Activated T-helper 1 cell treated with Interleukin-2 at 50 U/mL for 16 hours (primary cell): ENCODE results near the gene ZNF511.
A peak's percentile ranks its signal among the peaks of the same experiment; 100 is the strongest.

Source experiments
- DNase-seq: peaks from one replicate; pipeline ENCODE4 v3.0.0-alpha.2; 2020; ENCODE audit warnings: low read depth

The ZNF511 gene

DNA sequence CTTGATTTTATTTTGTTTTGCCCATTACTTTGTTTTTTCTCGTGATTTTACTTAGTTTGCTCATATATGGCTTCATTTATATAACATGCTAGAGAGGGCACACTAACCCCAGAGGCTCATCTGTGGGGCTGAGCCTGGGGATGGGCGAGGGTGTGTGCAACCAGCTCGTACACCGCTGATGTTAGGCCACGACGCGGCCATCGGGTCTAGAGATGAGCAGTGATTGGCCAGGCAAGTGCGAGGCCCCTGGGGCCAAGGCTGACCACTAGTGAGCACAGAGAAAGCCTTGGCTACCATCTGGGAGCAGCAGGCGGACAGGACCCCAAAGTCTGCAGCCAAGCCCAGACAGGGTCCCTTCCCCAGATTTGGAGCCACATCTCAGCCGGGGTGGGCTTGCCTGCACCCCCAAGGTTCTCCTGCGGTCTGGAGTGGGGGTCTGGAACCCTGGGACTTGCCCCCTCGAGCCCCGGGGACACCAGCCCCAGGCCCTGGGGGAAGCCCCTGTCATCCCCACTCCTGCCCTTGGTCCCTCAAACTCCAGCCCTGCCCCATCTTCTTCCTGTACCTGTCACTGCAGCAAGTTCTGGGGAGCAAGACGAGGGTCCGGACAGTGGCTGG lies 45.4 kb downstream of the ZNF511 start:
- no peak for DNase-seq

GRCh38 chr10:133354672-133355240 lies 46.0 kb downstream of the ZNF511 start:
- DNase-seq = no peak

- DNase-seq = no peak
Observed at GRCh38 chr10:133355266-133355665, 46.6 kb downstream of the ZNF511 start.

GRCh38 chr10:133355991-133356390 lies 47.3 kb downstream of the ZNF511 start:
- no peak for DNase-seq

- DNase-seq = no peak
Observed at GRCh38 chr10:133356549-133357284, 48.0 kb downstream of the ZNF511 start.

DNA sequence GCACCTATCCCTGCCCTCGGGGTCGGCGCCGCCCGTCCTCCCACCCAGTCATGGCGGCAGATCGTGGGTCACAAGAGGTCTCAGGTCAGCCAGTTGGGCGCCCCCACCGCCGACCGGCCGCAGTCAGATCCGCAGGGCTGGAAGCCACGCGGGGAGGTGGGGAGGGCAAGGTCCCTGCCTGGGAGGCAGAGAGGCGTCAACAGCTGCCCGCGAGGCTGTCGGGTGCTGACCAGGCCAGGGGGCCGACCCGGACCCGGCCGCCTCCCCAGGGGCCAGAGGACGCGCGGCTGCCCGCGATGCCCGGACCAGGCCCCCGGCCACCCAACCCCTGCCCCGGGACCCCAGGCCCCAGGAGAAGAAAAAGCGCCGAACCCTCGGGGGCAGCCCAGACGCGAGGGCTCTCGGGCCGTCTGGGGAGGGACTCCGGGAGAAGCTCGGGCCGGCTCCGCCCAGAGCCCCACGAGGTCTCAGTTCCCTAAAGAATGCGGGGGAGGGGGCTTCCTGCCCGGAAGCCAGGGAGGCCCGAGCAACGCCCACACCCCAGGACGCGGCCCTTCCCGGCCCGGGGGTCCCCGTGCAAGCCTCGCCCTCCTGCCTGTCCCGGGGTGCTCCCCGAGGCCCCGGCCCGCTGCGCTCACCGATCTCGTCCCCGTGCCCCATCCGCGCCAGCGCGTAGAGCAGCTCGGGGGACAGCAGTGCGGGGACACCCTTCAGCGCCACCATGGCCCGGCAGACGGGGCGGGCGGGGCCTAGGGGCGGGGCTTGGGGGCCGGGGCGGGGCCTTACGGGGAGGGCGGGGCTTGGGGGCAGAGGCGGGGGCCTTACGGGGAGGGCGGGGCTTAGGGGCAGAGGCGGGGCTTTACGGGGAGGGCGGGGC lies 48.8 kb downstream of the ZNF511 start, which contains the start of gene FUOM:
FUOM (minus strand) TSS at position 735 of the 877 bp plus-strand sequence; CDS start at position 723, 12 bp downstream.
- DNase-seq = peak; percentile 55

DNA sequence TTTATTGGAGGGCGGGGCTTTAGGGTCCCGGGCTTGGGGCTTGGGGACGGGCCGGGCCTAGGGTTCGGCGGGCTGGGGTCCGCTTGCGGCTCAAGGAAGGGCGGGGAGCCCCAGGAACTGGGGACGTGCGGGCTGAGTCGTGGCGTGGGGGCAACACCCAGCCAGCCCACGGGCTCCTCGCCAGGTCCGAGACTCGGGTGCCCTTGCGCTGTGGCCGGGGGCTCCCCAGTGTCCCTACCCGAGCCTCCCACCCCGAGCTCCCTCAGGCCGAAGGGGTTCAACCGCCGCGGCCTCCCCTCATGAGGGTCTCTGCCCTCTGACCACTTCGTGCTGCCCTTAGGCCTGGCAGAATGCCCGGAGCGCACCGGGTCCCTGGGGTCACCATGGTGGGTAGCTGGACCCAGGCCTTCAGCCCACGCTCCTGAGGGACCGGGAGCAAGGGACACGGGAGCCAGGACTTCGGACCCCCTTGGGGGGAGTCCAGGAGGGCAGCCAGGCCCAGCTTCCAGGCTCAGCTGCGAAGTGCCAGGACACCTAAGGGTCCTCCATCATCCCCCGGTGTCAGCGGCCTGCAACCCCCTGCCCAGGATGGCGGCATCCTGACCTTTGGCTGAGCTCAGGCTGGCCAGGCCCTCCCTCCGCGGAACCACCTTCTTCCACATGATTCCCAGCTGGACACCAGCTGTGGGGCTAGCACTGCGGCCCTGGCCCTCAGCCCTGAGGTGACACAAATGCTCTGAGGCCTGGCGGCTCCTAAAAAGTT lies 49.6 kb downstream of the ZNF511 start:
- no peak for DNase-seq

- no peak for DNase-seq
Observed at GRCh38 chr10:133358925-133359310, 50.2 kb downstream of the ZNF511 start.

GRCh38 chr10:133359554-133359971 lies 50.8 kb downstream of the ZNF511 start:
- DNase-seq = no peak

DNA sequence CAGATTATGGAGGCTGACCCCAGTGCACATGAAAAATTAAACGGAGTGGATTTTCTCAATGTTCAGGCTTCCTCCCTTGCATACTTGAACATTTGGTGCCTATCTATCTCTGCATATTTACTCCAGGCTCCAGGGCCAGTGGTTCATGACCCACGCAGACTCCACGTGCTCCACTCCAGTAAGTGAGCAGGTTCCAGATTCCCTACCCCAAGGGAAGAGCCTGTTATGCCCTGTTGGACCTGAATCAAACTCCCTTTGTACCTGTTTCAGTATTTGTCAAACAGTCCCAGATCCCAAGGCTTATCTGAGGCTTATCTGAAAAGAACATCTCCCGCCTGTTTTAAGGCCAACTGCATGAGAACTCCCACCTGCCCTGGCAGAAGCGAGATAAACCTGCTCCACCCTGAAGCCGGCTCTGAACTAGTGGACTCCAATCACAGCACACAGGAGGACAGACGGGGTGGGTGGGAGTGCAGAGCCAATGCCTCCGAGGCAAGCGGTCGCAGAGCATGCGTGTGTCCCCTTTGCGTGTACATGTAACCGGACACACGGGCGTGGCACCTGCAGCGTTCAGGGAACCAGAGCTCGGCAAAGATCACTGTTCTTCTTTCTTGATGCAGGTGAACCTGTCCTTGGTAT lies 51.4 kb downstream of the ZNF511 start:
- no peak for DNase-seq

GRCh38 chr10:133361227-133361626 lies 52.5 kb downstream of the ZNF511 start:
- no peak for DNase-seq

- DNase-seq = no peak
Observed at GRCh38 chr10:133361773-133362441, 53.2 kb downstream of the ZNF511 start.
